Measurements from ENCODE around the gene C15orf61.

The C15orf61 gene

DNA sequence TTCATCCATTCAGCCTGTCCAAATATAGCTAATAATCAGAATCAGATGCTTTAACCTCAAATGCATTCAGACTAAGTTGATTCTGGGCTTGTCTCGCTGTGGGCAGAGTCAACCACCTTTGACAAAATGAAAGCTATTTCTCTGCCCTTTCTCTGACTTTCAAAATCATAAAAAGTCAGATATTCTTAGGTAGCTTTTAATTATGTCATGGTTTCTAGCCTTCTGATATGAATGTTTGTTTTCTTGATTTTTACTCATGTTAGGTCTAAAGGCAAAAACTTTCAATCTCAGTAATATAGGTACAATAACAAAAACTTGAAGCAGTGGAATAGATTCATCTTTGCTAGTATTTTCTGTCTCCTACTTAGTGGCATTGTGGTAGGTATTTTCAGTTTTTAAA is 25.3 kb upstream of the C15orf61 start:
- TF ChIP-seq, protein P1, sequence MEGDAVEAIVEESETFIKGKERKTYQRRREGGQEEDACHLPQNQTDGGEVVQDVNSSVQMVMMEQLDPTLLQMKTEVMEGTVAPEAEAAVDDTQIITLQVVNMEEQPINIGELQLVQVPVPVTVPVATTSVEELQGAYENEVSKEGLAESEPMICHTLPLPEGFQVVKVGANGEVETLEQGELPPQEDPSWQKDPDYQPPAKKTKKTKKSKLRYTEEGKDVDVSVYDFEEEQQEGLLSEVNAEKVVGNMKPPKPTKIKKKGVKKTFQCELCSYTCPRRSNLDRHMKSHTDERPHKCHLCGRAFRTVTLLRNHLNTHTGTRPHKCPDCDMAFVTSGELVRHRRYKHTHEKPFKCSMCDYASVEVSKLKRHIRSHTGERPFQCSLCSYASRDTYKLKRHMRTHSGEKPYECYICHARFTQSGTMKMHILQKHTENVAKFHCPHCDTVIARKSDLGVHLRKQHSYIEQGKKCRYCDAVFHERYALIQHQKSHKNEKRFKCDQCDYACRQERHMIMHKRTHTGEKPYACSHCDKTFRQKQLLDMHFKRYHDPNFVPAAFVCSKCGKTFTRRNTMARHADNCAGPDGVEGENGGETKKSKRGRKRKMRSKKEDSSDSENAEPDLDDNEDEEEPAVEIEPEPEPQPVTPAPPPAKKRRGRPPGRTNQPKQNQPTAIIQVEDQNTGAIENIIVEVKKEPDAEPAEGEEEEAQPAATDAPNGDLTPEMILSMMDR (IDR thresholded peaks at IDR 0.05; ENCODE audit: low read length): no peak
- TF ChIP-seq EZH2 (optimal IDR thresholded peaks at IDR 0.05; ENCODE audit: low read depth, low read length) (no peak), EZH2phosphoT487 (IDR thresholded peaks at IDR 0.05; ENCODE audit: low read length) (no peak)
- Histone ChIP-seq H3K27me3 (replicated peaks; ENCODE audit: insufficient read depth, low read length) (no peaks in the 10 kb centered on the region), H3K36me3 (replicated peaks; ENCODE audit: insufficient read depth, low read length) (no peaks in the 10 kb centered on the region), H3K9me3 (replicated peaks; ENCODE audit: insufficient read depth, low read length) (no peaks in the 10 kb centered on the region), H3K4me1 (ENCODE audit: low read length) (no peaks in the 10 kb centered on the region), H3K4me2 (ENCODE audit: low read depth, low read length) (no peak overlapping the region), H3K9ac (ENCODE audit: low read length) (no peak overlapping the region), H3K9me2 (replicated peaks; ENCODE audit: insufficient read depth, low read length) (no peaks in the 10 kb centered on the region), H2AFZ (ENCODE audit: low read length) (no peak overlapping the region), H4K20me1 (ENCODE audit: insufficient read depth, low read length) (no peaks in the 10 kb centered on the region), H3K79me2 (ENCODE audit: low read length) (no peaks in the 10 kb centered on the region), H3F3A (ENCODE audit: insufficient read depth, low read length) (no peaks in the 10 kb centered on the region), H3K27ac (ENCODE audit: low read length) (no peak overlapping the region), H3K4me3 (ENCODE audit: low read length) (no peak overlapping the region)
- DNase-seq: no peak

DNA sequence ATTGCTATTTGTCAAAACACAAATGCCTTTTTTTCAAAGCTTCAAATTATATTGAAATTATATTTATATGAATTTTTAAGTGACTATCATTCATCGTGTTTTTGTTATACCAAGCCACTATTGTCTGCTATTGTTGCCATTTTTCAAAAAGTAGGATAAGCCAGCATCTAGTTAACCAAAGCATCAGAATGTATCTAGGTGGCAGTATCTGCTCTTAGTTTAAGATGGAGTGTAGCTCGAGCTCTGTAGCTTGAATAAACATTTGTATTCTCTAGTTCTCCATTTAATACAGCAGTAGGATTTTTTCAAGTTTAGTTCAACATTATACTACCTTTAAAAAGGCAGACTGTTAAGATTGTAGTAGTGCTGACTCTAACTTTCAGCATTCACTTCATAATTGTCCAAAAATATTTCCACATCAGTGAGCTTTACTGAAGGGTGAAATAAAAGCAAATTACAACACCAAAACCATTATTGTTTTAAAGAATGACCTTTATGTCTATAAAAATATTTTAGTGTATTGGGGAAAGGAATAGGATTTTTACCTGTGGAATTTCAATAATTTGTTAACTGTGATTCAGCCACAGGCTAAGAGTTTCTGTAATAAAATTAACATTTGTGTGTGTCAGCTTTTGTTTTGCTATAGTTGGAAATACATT is 19.6 kb upstream of the C15orf61 start:
- no peaks in the 10 kb centered on the region for H4K20me1 ChIP-seq (ENCODE audit: insufficient read depth, low read length)
- H3F3A ChIP-seq (ENCODE audit: insufficient read depth, low read length): no peaks in the 10 kb centered on the region; the same call in 1 of the 2 replicates
- TF ChIP-seq EZH2phosphoT487 (IDR thresholded peaks at IDR 0.05; ENCODE audit: low read length): no peak
- TF ChIP-seq, protein P1 (IDR thresholded peaks at IDR 0.05; ENCODE audit: low read length): peak; percentile 16
- no peak for TF ChIP-seq EZH2 (optimal IDR thresholded peaks at IDR 0.05; ENCODE audit: low read depth, low read length)
- no peaks in the 10 kb centered on the region for H3K9me2 ChIP-seq (replicated peaks; ENCODE audit: insufficient read depth, low read length)
- H3K4me1 ChIP-seq (ENCODE audit: low read length): peaks cover 21% of the 10 kb centered on the region
- DNase-seq: no peak
- H3K79me2 ChIP-seq (ENCODE audit: low read length): no peaks in the 10 kb centered on the region
- H3K9me3 ChIP-seq (replicated peaks; ENCODE audit: insufficient read depth, low read length): no peaks in the 10 kb centered on the region
- H3K4me3 ChIP-seq (ENCODE audit: low read length): no peak overlapping the region
- H3K27me3 ChIP-seq (replicated peaks; ENCODE audit: insufficient read depth, low read length): no peaks in the 10 kb centered on the region
- H3K9ac ChIP-seq (ENCODE audit: low read length): no peak overlapping the region
- H3K27ac ChIP-seq (ENCODE audit: low read length): no peak overlapping the region
- no peaks in the 10 kb centered on the region for H3K36me3 ChIP-seq (replicated peaks; ENCODE audit: insufficient read depth, low read length)
- H2AFZ ChIP-seq (ENCODE audit: low read length): no peak overlapping the region
- H3K4me2 ChIP-seq (ENCODE audit: low read depth, low read length): no peak overlapping the region

DNA sequence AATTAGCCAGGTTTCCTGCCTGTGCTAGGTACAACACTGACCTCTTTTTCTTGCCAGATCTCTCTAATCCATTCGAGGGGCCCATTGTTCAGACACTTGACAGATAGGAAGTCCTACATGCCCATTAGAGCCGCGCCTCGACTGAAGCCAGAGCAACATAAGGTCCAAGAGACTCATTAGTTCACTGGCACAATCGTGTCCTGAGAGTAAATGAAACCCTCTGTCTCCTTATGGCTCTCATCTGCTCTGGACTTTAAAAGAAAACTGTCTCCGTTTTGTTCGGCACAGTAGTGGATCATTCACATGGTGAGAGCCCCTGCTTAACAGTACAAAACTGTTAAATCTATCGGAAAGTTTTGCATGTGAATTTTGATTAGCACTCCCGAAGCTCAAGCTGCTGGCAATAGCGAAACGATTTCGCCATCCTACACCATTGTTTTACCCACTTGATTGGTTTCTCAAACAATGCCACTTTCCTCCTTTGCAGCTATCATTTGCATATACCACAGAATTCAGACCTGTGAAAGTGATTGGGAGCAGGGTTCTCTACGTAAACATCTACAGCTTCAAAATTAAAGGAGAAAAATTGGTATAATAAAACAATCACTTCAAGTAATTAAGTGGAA is 19.0 kb upstream of the C15orf61 start:
- no peaks in the 10 kb centered on the region for H3K27me3 ChIP-seq (replicated peaks; ENCODE audit: insufficient read depth, low read length)
- no peaks in the 10 kb centered on the region for H3K79me2 ChIP-seq (ENCODE audit: low read length)
- H3F3A ChIP-seq (ENCODE audit: insufficient read depth, low read length): no peaks in the 10 kb centered on the region; the same call in 1 of the 2 replicates
- H3K9me3 ChIP-seq (replicated peaks; ENCODE audit: insufficient read depth, low read length): no peaks in the 10 kb centered on the region
- H3K4me3 ChIP-seq (ENCODE audit: low read length): no peak overlapping the region
- H4K20me1 ChIP-seq (ENCODE audit: insufficient read depth, low read length): no peaks in the 10 kb centered on the region
- no peak for DNase-seq
- no peak overlapping the region for H3K4me2 ChIP-seq (ENCODE audit: low read depth, low read length)
- no peak for TF ChIP-seq EZH2 (optimal IDR thresholded peaks at IDR 0.05; ENCODE audit: low read depth, low read length)
- TF ChIP-seq, protein P1 (IDR thresholded peaks at IDR 0.05; ENCODE audit: low read length): no peak
- H3K36me3 ChIP-seq (replicated peaks; ENCODE audit: insufficient read depth, low read length): no peaks in the 10 kb centered on the region
- no peak overlapping the region for H3K9ac ChIP-seq (ENCODE audit: low read length)
- peaks cover 26% of the 10 kb centered on the region for H3K4me1 ChIP-seq (ENCODE audit: low read length)
- H3K27ac ChIP-seq (ENCODE audit: low read length): no peak overlapping the region
- H2AFZ ChIP-seq (ENCODE audit: low read length): no peak overlapping the region
- H3K9me2 ChIP-seq (replicated peaks; ENCODE audit: insufficient read depth, low read length): no peaks in the 10 kb centered on the region
